Activated CD4-positive, CD25-positive, alpha-beta regulatory T cell treated with anti-CD3 and anti-CD28 coated beads, Interleukin-2, amount 50 U/mL, for 24 hours (primary cell): ENCODE measurements around the gene NPEPL1.
"Not testable (repeated sequence)": the region's sequence is repeated elsewhere in the genome, so short reads cannot be mapped to it uniquely, and the experiment has no call there.

Experiments used
- ATAC-seq, 2 donors: fragments of 150-1000 bp; cut with Tn5 transposase; one replicate each; pipeline ENCODE4 v1.10.0; 2021; ENCODE audit warnings: mild to moderate bottlenecking in 1 of 2, moderate library complexity in 1 of 2

The NPEPL1 gene

GRCh38 chr20:58714923-58715351, 22.3 kb downstream of the NPEPL1 start:
- ATAC-seq: no peak

GRCh38 chr20:58715391-58715800, 22.8 kb downstream of the NPEPL1 start:
- ATAC-seq: no peak

GRCh38 chr20:58715801-58716475, 23.3 kb downstream of the NPEPL1 start:
- ATAC-seq: no peak

GRCh38 chr20:58716476-58717277, 24.1 kb downstream of the NPEPL1 start:
- ATAC-seq: no peak

- no peak for ATAC-seq
These were observed 24.9 kb downstream of the NPEPL1 start for GRCh38 chr20:58717278-58718091.

GRCh38 chr20:58718121-58718563, 25.5 kb downstream of the NPEPL1 start:
- ATAC-seq: no peak

GRCh38 chr20:58718729-58719128, 26.1 kb downstream of the NPEPL1 start:
- no peak for ATAC-seq

GRCh38 chr20:58719258-58719657, 26.7 kb downstream of the NPEPL1 start:
- ATAC-seq: no peak

- no peak for ATAC-seq
These were observed 27.4 kb downstream of the NPEPL1 start for GRCh38 chr20:58719971-58720371.

GRCh38 chr20:58720890-58721289, 28.3 kb downstream of the NPEPL1 start:
- no peak for ATAC-seq

GRCh38 chr20:58721951-58722778, 29.6 kb downstream of the NPEPL1 start:
- no peak for ATAC-seq

GRCh38 chr20:58722877-58723627, 30.5 kb downstream of the NPEPL1 start:
- ATAC-seq: no peak

GRCh38 chr20:58723628-58723984, 31.0 kb downstream of the NPEPL1 start:
- ATAC-seq: no peak

- ATAC-seq: not testable (repeated sequence)
These were observed 33.6 kb downstream of the NPEPL1 start for GRCh38 chr20:58726156-58726555.

GRCh38 chr20:58731192-58731591, 38.6 kb downstream of the NPEPL1 start:
- ATAC-seq: no peak

GRCh38 chr20:58737198-58737597, 44.6 kb downstream of the NPEPL1 start:
- ATAC-seq: no peak

- ATAC-seq: no peak
These were observed 48.0 kb downstream of the NPEPL1 start for GRCh38 chr20:58740356-58741308.

GRCh38 chr20:58741384-58741783, 48.8 kb downstream of the NPEPL1 start:
- ATAC-seq: no peak

- ATAC-seq: no peak
These were observed 50.3 kb downstream of the NPEPL1 start for GRCh38 chr20:58742668-58743566.
